ENCODE measurements around the gene FBL. TPM values are rescaled to one million over a fixed set of nuclear protein-coding genes. Genes with fewer than 3 reads are reported as not detected.

FBL gene
- total and polyA plus RNA-seq, 10 of the 15 experiments (the other 5 are each of a cell fraction or from before 2014, with no cell fraction given): 156 to 1,083 (median 478) TPM

DNA sequence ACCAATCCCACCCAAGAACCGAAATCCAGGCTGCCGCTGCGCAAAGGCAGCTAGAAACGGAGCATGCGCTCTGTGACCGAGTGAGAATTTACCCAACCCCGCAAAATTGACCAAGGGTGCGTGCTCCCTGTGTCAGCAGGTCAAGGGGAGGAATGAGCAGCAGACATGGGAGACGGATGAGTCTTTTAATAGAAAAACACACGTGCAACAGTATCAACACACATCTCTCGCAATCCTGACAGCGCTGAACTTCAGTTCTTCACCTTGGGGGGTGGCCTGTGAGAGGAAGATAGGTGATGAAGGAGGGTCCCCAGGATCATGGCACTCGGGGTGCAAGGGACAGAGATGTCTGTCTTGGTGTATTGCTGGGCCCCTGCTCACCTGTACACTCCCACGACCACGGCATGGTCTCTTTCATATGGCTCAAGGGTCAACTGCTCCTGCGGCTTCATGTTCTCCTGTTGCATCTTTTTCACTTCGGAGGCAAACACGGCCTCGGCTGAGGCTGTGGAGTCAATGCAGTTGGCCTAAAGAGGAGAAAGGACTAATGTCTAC lies 11.8 kb downstream of the FBL start:
- ChIA-PET POLR2A (interaction anchor here (0.6 to 2.1 kb wide), 12 partner anchors 11 to 495 kb away, joined by 3 to 34 read pairs (median 5); partner anchors contain the start of gene FBL), RAD21 (ENCODE audit: unreplicated experiment) (interaction anchor here (0.6 to 2.1 kb wide), 14 partner anchors 8 to 409 kb away, joined by 3 to 29 read pairs (median 12); partner anchors contain the start of genes FBL and PSMC4), CTCF (interaction anchor here (0.9 to 2.1 kb wide), 11 partner anchors 9 to 283 kb away, joined by 3 to 61 read pairs (median 6); no protein-coding TSS in a partner anchor), SMC1A (ENCODE audit: uncharacterized antibody, unreplicated experiment) (interaction anchor here (0.8 to 2.1 kb wide), 10 partner anchors 10 to 399 kb away, joined by 3 to 33 read pairs (median 4); partner anchors contain the start of genes FBL, LEUTX and RPS16)
- 0 out of 2 replicates have a peak overlapping the region, but pooled peaks have one; percentile 5 for H3K4me3 ChIP-seq
- no TSS peak for BruUV-seq (replicated peaks)
- H3K27me3 ChIP-seq (replicated peaks in 1 of 2; ENCODE audit: control insufficient read depth in 2 of 2, insufficient read depth in 2 of 2, low read length in 1 of 2): no peaks in the 10 kb centered on the region
- DNase-seq (ENCODE audit: low read depth, low spot score) (no peak), ATAC-seq (no peak), FAIRE-seq (no peak)
- H3K4me2 ChIP-seq (ENCODE audit: control insufficient read depth, insufficient read depth): no peak overlapping the region
- intact Hi-C loops (cut with micrococcal nuclease; ENCODE audit: unreplicated experiment) (no loop called here), in situ Hi-C loops (cut with MboI) (no loop called here)
- H3K27ac ChIP-seq (ENCODE audit: control insufficient read depth, insufficient read depth): no peak overlapping the region
- H3K4me1 ChIP-seq (ENCODE audit: control insufficient read depth, insufficient read depth, low read length): peaks cover 10% of the 10 kb centered on the region
- H3K36me3 ChIP-seq (ENCODE audit: control insufficient read depth in 2 of 2, insufficient read depth in 2 of 2, low read length in 1 of 2): peaks cover 38 to 50% of the 10 kb centered on the region in 2 experiments
- H3K9ac ChIP-seq (ENCODE audit: control insufficient read depth, insufficient read depth, low read length): no peak overlapping the region
- WGBS (ENCODE audit: insufficient coverage, insufficient replicate concordance, low lambda C conversion rate, missing lambda C conversion rate): 45% methylated on average over 19 of the region's 19 CpGs
- H4K20me1 ChIP-seq (ENCODE audit: control insufficient read depth, insufficient read depth): no peaks in the 10 kb centered on the region
- H3K9me3 ChIP-seq (replicated peaks; ENCODE audit: control insufficient read depth, insufficient read depth, low read length): no peaks in the 10 kb centered on the region
- peak overlapping the region; percentile 70 for H2AFZ ChIP-seq (ENCODE audit: control insufficient read depth, low read depth, low read length)
- H3K79me2 ChIP-seq (ENCODE audit: control insufficient read depth, insufficient read depth, low read length): peaks cover 20% of the 10 kb centered on the region
- TF ChIP-seq, protein P1, sequence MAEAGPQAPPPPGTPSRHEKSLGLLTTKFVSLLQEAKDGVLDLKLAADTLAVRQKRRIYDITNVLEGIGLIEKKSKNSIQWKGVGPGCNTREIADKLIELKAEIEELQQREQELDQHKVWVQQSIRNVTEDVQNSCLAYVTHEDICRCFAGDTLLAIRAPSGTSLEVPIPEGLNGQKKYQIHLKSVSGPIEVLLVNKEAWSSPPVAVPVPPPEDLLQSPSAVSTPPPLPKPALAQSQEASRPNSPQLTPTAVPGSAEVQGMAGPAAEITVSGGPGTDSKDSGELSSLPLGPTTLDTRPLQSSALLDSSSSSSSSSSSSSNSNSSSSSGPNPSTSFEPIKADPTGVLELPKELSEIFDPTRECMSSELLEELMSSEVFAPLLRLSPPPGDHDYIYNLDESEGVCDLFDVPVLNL (IDR thresholded peaks at IDR 0.05; ENCODE audit: low read depth, low read length): no peak
- TF ChIP-seq SMARCA5 (IDR thresholded peaks at IDR 0.05) (0 out of 2 replicates have a peak, but pooled peaks have one; percentile 42), ZNF622 (IDR thresholded peaks at IDR 0.05) (no peak), MYB (IDR thresholded peaks at IDR 0.05; ENCODE audit: borderline replicate concordance, low read depth, low read length) (no peak), CHD1 (IDR thresholded peaks at IDR 0.05; ENCODE audit: low read depth, low read length) (no peak), ZNF384 (IDR thresholded peaks at IDR 0.05; ENCODE audit: borderline replicate concordance, low read depth, low read length) (no peak), STAT1 (conservative IDR thresholded peaks at IDR 0.05) (no peak), FOS (IDR thresholded peaks at IDR 0.05; ENCODE audit: borderline replicate concordance, extremely low read depth, insufficient read length) (no peak), NR2C1 (IDR thresholded peaks at IDR 0.05) (no peak), PML (IDR thresholded peaks at IDR 0.05; ENCODE audit: low read length) (no peak), ZNF207 (IDR thresholded peaks at IDR 0.05; ENCODE audit: borderline replicate concordance) (no peak; the same call in 1 of the 2 replicates), BCL11A (IDR thresholded peaks at IDR 0.05; ENCODE audit: low read depth, low read length) (no peak), KLF5 (IDR thresholded peaks at IDR 0.05; ENCODE audit: partially characterized antibody) (no peak), NR2F1 (conservative IDR thresholded peaks at IDR 0.05) (peak; percentile 15; the same call in 1 of the 2 replicates), LARP7 (IDR thresholded peaks at IDR 0.05) (0 out of 2 replicates have a peak, but pooled peaks have one; percentile 24), ZNF24 (IDR thresholded peaks at IDR 0.05) (peak; percentile 36; the same call in 1 of the 2 replicates), CBX5 (IDR thresholded peaks at IDR 0.05; ENCODE audit: low read depth) (no peak)
- TF ChIP-seq, protein P2, sequence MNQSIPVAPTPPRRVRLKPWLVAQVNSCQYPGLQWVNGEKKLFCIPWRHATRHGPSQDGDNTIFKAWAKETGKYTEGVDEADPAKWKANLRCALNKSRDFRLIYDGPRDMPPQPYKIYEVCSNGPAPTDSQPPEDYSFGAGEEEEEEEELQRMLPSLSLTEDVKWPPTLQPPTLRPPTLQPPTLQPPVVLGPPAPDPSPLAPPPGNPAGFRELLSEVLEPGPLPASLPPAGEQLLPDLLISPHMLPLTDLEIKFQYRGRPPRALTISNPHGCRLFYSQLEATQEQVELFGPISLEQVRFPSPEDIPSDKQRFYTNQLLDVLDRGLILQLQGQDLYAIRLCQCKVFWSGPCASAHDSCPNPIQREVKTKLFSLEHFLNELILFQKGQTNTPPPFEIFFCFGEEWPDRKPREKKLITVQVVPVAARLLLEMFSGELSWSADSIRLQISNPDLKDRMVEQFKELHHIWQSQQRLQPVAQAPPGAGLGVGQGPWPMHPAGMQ (IDR thresholded peaks at IDR 0.05; ENCODE audit: borderline replicate concordance): no peak
- TF ChIP-seq, protein P3, sequence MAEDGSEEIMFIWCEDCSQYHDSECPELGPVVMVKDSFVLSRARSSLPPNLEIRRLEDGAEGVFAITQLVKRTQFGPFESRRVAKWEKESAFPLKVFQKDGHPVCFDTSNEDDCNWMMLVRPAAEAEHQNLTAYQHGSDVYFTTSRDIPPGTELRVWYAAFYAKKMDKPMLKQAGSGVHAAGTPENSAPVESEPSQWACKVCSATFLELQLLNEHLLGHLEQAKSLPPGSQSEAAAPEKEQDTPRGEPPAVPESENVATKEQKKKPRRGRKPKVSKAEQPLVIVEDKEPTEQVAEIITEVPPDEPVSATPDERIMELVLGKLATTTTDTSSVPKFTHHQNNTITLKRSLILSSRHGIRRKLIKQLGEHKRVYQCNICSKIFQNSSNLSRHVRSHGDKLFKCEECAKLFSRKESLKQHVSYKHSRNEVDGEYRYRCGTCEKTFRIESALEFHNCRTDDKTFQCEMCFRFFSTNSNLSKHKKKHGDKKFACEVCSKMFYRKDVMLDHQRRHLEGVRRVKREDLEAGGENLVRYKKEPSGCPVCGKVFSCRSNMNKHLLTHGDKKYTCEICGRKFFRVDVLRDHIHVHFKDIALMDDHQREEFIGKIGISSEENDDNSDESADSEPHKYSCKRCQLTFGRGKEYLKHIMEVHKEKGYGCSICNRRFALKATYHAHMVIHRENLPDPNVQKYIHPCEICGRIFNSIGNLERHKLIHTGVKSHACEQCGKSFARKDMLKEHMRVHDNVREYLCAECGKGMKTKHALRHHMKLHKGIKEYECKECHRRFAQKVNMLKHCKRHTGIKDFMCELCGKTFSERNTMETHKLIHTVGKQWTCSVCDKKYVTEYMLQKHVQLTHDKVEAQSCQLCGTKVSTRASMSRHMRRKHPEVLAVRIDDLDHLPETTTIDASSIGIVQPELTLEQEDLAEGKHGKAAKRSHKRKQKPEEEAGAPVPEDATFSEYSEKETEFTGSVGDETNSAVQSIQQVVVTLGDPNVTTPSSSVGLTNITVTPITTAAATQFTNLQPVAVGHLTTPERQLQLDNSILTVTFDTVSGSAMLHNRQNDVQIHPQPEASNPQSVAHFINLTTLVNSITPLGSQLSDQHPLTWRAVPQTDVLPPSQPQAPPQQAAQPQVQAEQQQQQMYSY (CRISPR knock-in tag; IDR thresholded peaks at IDR 0.05): no peak

Data from GM12878 (cell line).